IMR-90 (cell line): ENCODE results near the gene KRT76.

Experiments
- CEBPB ChIP-seq: IDR thresholded peaks from 2 replicates; pipeline ENCODE4 v1.6.1; 2012; ENCODE audit warnings: low read depth, low read length, improper control_type of control experiment
- CTCF ChIP-seq: conservative IDR thresholded peaks from 2 replicates; pipeline ENCODE4 v1.5.1; 2012; ENCODE audit warnings: mild to moderate bottlenecking, low read depth, low read length, improper control_type of control experiment
- POLR2A ChIP-seq: IDR thresholded peaks from 2 replicates; pipeline ENCODE4 v1.6.1; 2012; ENCODE audit warnings: mild to moderate bottlenecking, low read depth, low read length
- RAD21 ChIP-seq: IDR thresholded peaks from 2 replicates; pipeline ENCODE4 v1.6.1; 2012; ENCODE audit warnings: low read length, improper control_type of control experiment
- RFX5 ChIP-seq: IDR thresholded peaks from 2 replicates; pipeline ENCODE4 v1.8.0; 2012; ENCODE audit warnings: low read depth, mild to moderate bottlenecking, low read length, moderate library complexity
- USF2 ChIP-seq: fragments of 150-350 bp; IDR thresholded peaks from 2 replicates; pipeline ENCODE4 v1.6.1; 2017; ENCODE audit warnings: mild to moderate bottlenecking, antibody characterized with exemption, low read length, low read depth

GRCh38 chr12:52782502-52782901 is 5.4 kb upstream of the KRT76 start:
- TF ChIP-seq CTCF (no peak), RAD21 (no peak), POLR2A (no peak), RFX5 (no peak), CEBPB (no peak), USF2 (no peak)
